Common myeloid progenitor, CD34-positive (primary cell): Measurements from ENCODE around the gene PNLDC1.

Experiments
- CTCF ChIA-PET: fragments of 350-600 bp; sonication (Branson Sonifier 250); formaldehyde crosslinking; loops from one replicate; lab custom pipeline; 2021; ENCODE audit warnings: antibody characterized with exemption; lab: Charles Lee
- POLR2A ChIA-PET: fragments of 350-600 bp; sonication (Branson Sonifier 250); formaldehyde crosslinking; loops from one replicate; lab custom pipeline; 2021; ENCODE audit warnings: antibody characterized with exemption; lab: Charles Lee
- DNase-seq, 3 donors: peaks; one replicate each; pipeline versions ENCODE4 v3.0.0 to v3.0.0-alpha.2; 2013
- H3K27ac ChIP-seq, 2 experiments: 1 replicate in 1 of 2; 2 replicates in 1 of 2; pipeline ENCODE4 v1.7.0; 2013; ENCODE audit warnings: inconsistent platforms in 2 of 2, low read length in 2 of 2, mild to moderate bottlenecking in 2 of 2, low read depth in 1 of 2, moderate library complexity in 1 of 2; ENCODE audit not compliant: severe bottlenecking in 2 of 2, insufficient read depth in 1 of 2, poor library complexity in 1 of 2
- H3K27me3 ChIP-seq, 5 experiments: replicated peaks in 2 of 5; 1 replicate in 3 of 5; 2 replicates in 2 of 5; pipeline versions ENCODE4 v1.6.1 to v1.7.0; 2013; ENCODE audit warnings: low read length in 4 of 5, mild to moderate bottlenecking in 2 of 5, moderate library complexity in 2 of 5, inconsistent platforms in 1 of 5; ENCODE audit not compliant: insufficient read depth in 5 of 5, control insufficient read depth in 4 of 5
- H3K36me3 ChIP-seq, 4 experiments: 1 replicate in 2 of 4; 2 replicates in 2 of 4; pipeline versions ENCODE4 v1.6.1 to v1.7.0; 2013; ENCODE audit warnings: low read length in 3 of 4, control low read depth in 1 of 4, mild to moderate bottlenecking in 1 of 4; ENCODE audit not compliant: control insufficient read depth in 4 of 4, insufficient read depth in 4 of 4
- H3K4me1 ChIP-seq, 4 experiments: 1 replicate in 3 of 4; 2 replicates in 1 of 4; pipeline versions ENCODE4 v1.6.1 to v1.7.1; 2013; ENCODE audit warnings: low read length in 3 of 4, mild to moderate bottlenecking in 3 of 4, control low read depth in 1 of 4, inconsistent platforms in 1 of 4, moderate library complexity in 1 of 4; ENCODE audit not compliant: control insufficient read depth in 4 of 4, insufficient read depth in 4 of 4; ENCODE audit errors: control extremely low read depth in 1 of 4
- H3K4me3 ChIP-seq, 7 experiments: 1 replicate in 4 of 7; 2 replicates in 3 of 7; pipeline versions ENCODE4 v1.5.1 to v1.7.0; 2013; ENCODE audit warnings: mild to moderate bottlenecking in 7 of 7, low read length in 6 of 7, moderate library complexity in 6 of 7, inconsistent platforms in 2 of 7, low read depth in 2 of 7, control low read depth in 1 of 7; ENCODE audit not compliant: insufficient read depth in 4 of 7, control insufficient read depth in 1 of 7; ENCODE audit errors: extremely low read depth in 1 of 7
- H3K9me3 ChIP-seq, 5 experiments: 1 replicate in 4 of 5; 2 replicates in 1 of 5; pipeline versions ENCODE4 v1.6.1 to v1.7.1; 2013; ENCODE audit warnings: low read length in 4 of 5, mild to moderate bottlenecking in 2 of 5, inconsistent platforms in 1 of 5, low read depth in 1 of 5, moderate library complexity in 1 of 5; ENCODE audit not compliant: control insufficient read depth in 4 of 5, insufficient read depth in 2 of 5; ENCODE audit errors: control extremely low read depth in 1 of 5
- WGBS: methylation state at CpG from one replicate; pipeline ENCODE4 v1.1.5; 2013; ENCODE audit not compliant: insufficient coverage; 5-methylcytosine and 5-hydroxymethylcytosine counted together

Gene PNLDC1

GRCh38 chr6:159831373-159831679, 31.2 kb downstream of the PNLDC1 start:
- DNase-seq = no peak
- peaks cover 27 to 69% (median 52%) of the 10 kb centered on the region in 4 experiments for H3K4me1 ChIP-seq
- ChIA-PET CTCF (interaction anchor here (1.4 to 4.1 kb wide), 4 partner anchors 9 to 70 kb away, joined by 3 to 28 read pairs (median 6); partner anchors contain the start of genes ACAT2 and MRPL18), POLR2A (interaction anchor here (0.5 kb wide), 1 partner anchor 138 kb away, joined by 3 read pairs; the partner anchor contains the start of gene SOD2)
- no peak overlapping the region for H3K27ac ChIP-seq
- H3K27me3 ChIP-seq = no peaks in the 10 kb centered on the region
- no peak overlapping the region for H3K4me3 ChIP-seq
- H3K36me3 ChIP-seq = no peaks in the 10 kb centered on the region
- H3K9me3 ChIP-seq = no peaks in the 10 kb centered on the region
- 94% methylated on average over 4 of the region's 4 CpGs for WGBS

- POLR2A ChIA-PET = no interaction called here
- peak; percentile 43 to 87 (median 75) for DNase-seq
- Histone ChIP-seq H3K36me3 (no peaks in the 10 kb centered on the region), H3K4me1 (peaks cover 27 to 67% (median 51%) of the 10 kb centered on the region in 4 experiments), H3K4me3 (no peak overlapping the region), H3K27ac (no peak overlapping the region), H3K27me3 (no peaks in the 10 kb centered on the region), H3K9me3 (no peaks in the 10 kb centered on the region)
- 100% methylated on average over 1 of the region's 4 CpGs for WGBS
- CTCF ChIA-PET = interaction anchor here (0.6 to 4.1 kb wide), 8 partner anchors 11 to 749 kb away, joined by 3 to 28 read pairs (median 4); partner anchors contain the start of gene MRPL18
Observed at GRCh38 chr6:159832946-159833345, 32.9 kb downstream of the PNLDC1 start.

GRCh38 chr6:159833556-159833955, 33.5 kb downstream of the PNLDC1 start:
- H3K36me3 ChIP-seq = no peaks in the 10 kb centered on the region
- no peak overlapping the region for H3K4me3 ChIP-seq
- DNase-seq = no peak
- no peaks in the 10 kb centered on the region for H3K9me3 ChIP-seq
- H3K27ac ChIP-seq = no peak overlapping the region
- peaks cover 25 to 61% (median 47%) of the 10 kb centered on the region in 4 experiments for H3K4me1 ChIP-seq
- POLR2A ChIA-PET = no interaction called here
- 95% methylated on average over 2 of the region's 2 CpGs for WGBS
- CTCF ChIA-PET = interaction anchor here (0.6 to 4.1 kb wide), 11 partner anchors 11 to 750 kb away, joined by 3 to 28 read pairs (median 3); partner anchors contain the start of gene MRPL18
- H3K27me3 ChIP-seq = no peaks in the 10 kb centered on the region

- H3K36me3 ChIP-seq = no peaks in the 10 kb centered on the region
- DNase-seq = no peak
- H3K4me1 ChIP-seq = peaks cover 21 to 55% (median 43%) of the 10 kb centered on the region in 4 experiments
- ChIA-PET POLR2A (no interaction called here), CTCF (interaction anchor here (0.8 to 4.1 kb wide), 9 partner anchors 11 to 201 kb away, joined by 3 to 28 read pairs (median 3); no protein-coding TSS in a partner anchor)
- WGBS = 82% methylated on average over 3 of the region's 5 CpGs
- H3K4me3 ChIP-seq = no peak overlapping the region
- no peaks in the 10 kb centered on the region for H3K9me3 ChIP-seq
- no peaks in the 10 kb centered on the region for H3K27me3 ChIP-seq
- no peak overlapping the region for H3K27ac ChIP-seq
Observed at GRCh38 chr6:159833997-159834603, 34.0 kb downstream of the PNLDC1 start.

- peaks cover 12 to 28% (median 23%) of the 10 kb centered on the region in 4 experiments for H3K4me1 ChIP-seq
- WGBS = 96% methylated on average over 26 of the region's 29 CpGs
- no peaks in the 10 kb centered on the region for H3K9me3 ChIP-seq
- H3K36me3 ChIP-seq = no peaks in the 10 kb centered on the region
- DNase-seq = no peak
- CTCF ChIA-PET = interaction anchor here (0.9 to 1.8 kb wide), 2 partner anchors 17 to 18 kb away, joined by 3 to 4 read pairs; no protein-coding TSS in a partner anchor
- H3K4me3 ChIP-seq = no peak overlapping the region
- H3K27me3 ChIP-seq = no peaks in the 10 kb centered on the region
- POLR2A ChIA-PET = no interaction called here
- H3K27ac ChIP-seq = no peak overlapping the region
Observed at GRCh38 chr6:159836718-159837490, 36.8 kb downstream of the PNLDC1 start.

GRCh38 chr6:159837511-159837910, 37.4 kb downstream of the PNLDC1 start:
- no peak for DNase-seq
- Histone ChIP-seq H3K27me3 (no peaks in the 10 kb centered on the region), H3K27ac (no peak overlapping the region), H3K9me3 (no peaks in the 10 kb centered on the region), H3K36me3 (no peaks in the 10 kb centered on the region), H3K4me3 (no peak overlapping the region), H3K4me1 (peaks cover 12 to 24% (median 20%) of the 10 kb centered on the region in 4 experiments)
- 100% methylated on average over 2 of the region's 8 CpGs for WGBS
- CTCF ChIA-PET = interaction anchor here (0.9 kb wide), 1 partner anchor 17 kb away, joined by 3 read pairs; no protein-coding TSS in a partner anchor
- POLR2A ChIA-PET = no interaction called here
